Type B pancreatic cell (in vitro differentiated cells): ENCODE results near the gene ERCC2. TPM values are rescaled to one million over a fixed set of nuclear protein-coding genes. Genes with fewer than 3 reads are reported as not detected.
"Not testable (repeated sequence)": the region's sequence is repeated elsewhere in the genome, so short reads cannot be mapped to it uniquely, and the experiment has no call there.

Experiments used
- DNase-seq: peaks from one replicate; pipeline ENCODE4 v3.0.0; 2021; ENCODE audit warnings: mixed read lengths; ENCODE audit not compliant: unreplicated experiment; ENCODE audit errors: extremely low spot score
- H3K27ac Mint-ChIP-seq: 2 replicates; pipeline ENCODE4 v1.8.0; 2021; ENCODE audit warnings: mild to moderate bottlenecking, mixed read lengths
- H3K27me3 Mint-ChIP-seq: 2 replicates; pipeline ENCODE4 v1.8.0; 2021; ENCODE audit warnings: mixed read lengths
- H3K36me3 Mint-ChIP-seq: 2 replicates; pipeline ENCODE4 v1.8.0; 2021; ENCODE audit warnings: mixed read lengths
- H3K4me1 Mint-ChIP-seq: one replicate; pipeline ENCODE4 v1.8.0; 2021; ENCODE audit warnings: mixed read lengths; ENCODE audit not compliant: unreplicated experiment
- H3K4me3 Mint-ChIP-seq: 2 replicates; pipeline ENCODE4 v1.8.0; 2021; ENCODE audit warnings: mild to moderate bottlenecking, mixed read lengths
- H3K9me3 Mint-ChIP-seq: 2 replicates; pipeline ENCODE4 v1.8.0; 2021; ENCODE audit warnings: mixed read lengths
- CTCF ChIP-seq: fragments of 200-600 bp; sonication (generic); conservative IDR thresholded peaks from 2 replicates; pipeline ENCODE4 v1.5.0; 2021; ENCODE audit warnings: antibody characterized with exemption, mild to moderate bottlenecking
- total RNA-seq: library from RNA; stranded (reverse); gene quantifications from 2 replicates; pipeline ENCODE4 v1.2.1, GENCODE V29; 2021; ENCODE audit warnings: low replicate concordance

Gene ERCC2
- total RNA-seq, 1 donor from 2014 or later, result 55.8 TPM

- peaks cover 8% of the 10 kb centered on the region for H3K36me3 Mint-ChIP-seq
- H3K4me1 Mint-ChIP-seq, result no peaks in the 10 kb centered on the region
- no peaks in the 10 kb centered on the region for H3K9me3 Mint-ChIP-seq
- DNase-seq, result no peak
- no peak overlapping the region for H3K4me3 Mint-ChIP-seq
- peak overlapping the region; percentile 71 for H3K27ac Mint-ChIP-seq
- H3K27me3 Mint-ChIP-seq, result no peaks in the 10 kb centered on the region
- TF ChIP-seq CTCF, result no peak
Measured at GRCh38 chr19:45414468-45414867, 44.1 kb upstream of the ERCC2 start.

DNA sequence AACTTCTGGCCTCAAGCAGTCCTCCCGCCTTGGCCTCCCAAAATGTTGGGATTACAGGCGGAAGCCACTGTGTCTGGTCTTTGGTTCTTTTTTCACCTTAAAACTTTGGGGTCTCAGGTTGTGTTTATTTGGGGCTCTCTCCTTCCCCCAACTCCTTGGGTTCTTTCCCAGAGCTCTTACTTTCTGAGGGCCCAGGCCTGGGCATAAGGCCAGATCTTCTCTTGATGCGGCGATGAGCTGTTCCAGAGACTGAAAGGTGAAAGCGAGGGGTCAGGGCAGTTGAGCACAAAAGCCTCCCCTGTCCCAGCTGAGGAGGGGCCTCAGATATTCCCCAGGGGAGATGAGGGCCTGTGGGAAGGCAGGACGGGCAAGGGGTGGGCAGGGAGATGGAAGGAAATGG lies 43.1 kb upstream of the ERCC2 start:
- peaks cover 4% of the 10 kb centered on the region for H3K4me1 Mint-ChIP-seq
- no peaks in the 10 kb centered on the region for H3K27me3 Mint-ChIP-seq
- DNase-seq, result no peak
- H3K9me3 Mint-ChIP-seq, result no peaks in the 10 kb centered on the region
- H3K36me3 Mint-ChIP-seq, result peaks cover 11% of the 10 kb centered on the region
- no peak overlapping the region for H3K4me3 Mint-ChIP-seq
- no peak overlapping the region for H3K27ac Mint-ChIP-seq
- no peak for TF ChIP-seq CTCF

DNA sequence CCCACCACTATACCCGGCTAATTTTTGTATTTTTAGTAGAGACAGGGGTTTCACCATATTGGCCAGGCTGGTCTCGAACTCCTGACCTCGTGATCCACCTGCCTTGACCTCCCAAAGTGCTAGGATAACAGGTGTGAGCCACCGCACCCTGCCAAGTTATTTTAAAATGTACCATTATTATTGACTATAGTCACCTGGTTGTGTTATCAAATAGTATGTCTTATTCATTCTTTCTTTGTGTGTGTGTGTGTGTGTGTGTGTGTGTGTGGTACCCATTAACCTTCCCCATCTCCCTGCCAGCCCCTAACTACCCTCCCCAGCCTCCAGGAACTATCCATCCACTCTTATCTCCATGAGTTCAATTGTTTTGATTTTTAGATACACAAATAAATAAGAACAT lies 40.0 kb upstream of the ERCC2 start:
- Mint-ChIP-seq H3K36me3 (peaks cover 11% of the 10 kb centered on the region), H3K4me1 (peaks cover 18% of the 10 kb centered on the region)
- H3K4me3 Mint-ChIP-seq, H3K27me3 Mint-ChIP-seq, H3K9me3 Mint-ChIP-seq, DNase-seq, H3K27ac Mint-ChIP-seq: not testable (repeated sequence)

DNA sequence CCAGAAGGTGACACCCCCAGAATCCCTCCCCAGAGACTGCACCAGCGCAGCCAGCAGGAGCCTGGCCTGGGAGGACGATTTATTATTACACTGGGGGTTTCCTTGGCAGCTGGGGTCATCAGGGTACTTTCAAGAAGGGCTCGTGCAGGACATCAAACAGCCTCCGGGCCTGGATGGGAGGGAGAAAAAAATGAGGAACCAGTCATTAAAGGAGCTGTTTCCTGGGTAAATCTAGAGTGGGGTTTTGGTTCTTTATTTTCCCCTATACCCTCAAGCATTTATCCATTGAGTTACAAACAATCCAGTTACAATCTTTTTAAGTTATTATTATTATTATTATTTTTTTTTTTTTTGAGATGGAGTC lies 39.2 kb upstream of the ERCC2 start:
- Mint-ChIP-seq H3K9me3 (no peaks in the 10 kb centered on the region), H3K36me3 (peaks cover 11% of the 10 kb centered on the region), H3K27ac (no peak overlapping the region), H3K27me3 (peaks cover 12% of the 10 kb centered on the region), H3K4me1 (peaks cover 18% of the 10 kb centered on the region), H3K4me3 (no peak overlapping the region)
- no peak for TF ChIP-seq CTCF
- DNase-seq, result no peak

DNA sequence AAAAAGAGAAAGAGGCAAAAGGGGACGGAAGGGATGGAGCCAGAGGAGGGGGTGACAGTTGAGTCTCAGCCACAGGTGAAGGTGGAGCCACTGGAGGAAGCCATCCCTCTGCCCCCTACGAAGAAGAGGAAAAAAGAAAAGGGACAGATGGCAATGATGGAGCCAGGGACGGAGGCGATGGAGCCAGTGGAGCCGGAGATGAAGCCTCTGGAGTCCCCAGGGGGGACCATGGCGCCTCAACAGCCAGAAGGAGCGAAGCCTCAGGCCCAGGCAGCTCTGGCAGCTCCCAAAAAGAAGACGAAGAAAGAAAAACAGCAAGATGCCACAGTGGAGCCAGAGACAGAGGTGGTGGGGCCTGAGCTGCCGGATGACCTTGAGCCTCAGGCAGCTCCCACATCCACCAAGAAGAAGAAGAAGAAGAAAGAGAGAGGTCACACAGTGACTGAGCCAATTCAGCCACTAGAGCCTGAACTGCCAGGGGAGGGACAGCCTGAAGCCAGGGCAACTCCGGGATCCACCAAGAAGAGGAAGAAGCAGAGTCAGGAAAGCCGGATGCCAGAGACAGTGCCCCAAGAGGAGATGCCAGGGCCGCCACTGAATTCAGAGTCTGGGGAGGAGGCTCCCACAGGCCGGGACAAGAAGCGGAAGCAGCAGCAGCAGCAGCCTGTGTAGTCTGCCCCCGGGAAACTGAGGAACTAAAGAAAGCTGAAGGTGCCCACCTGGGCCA lies 38.6 kb upstream of the ERCC2 start:
- TF ChIP-seq CTCF, result no peak
- peak overlapping the region; percentile 28 for H3K27ac Mint-ChIP-seq
- peaks cover 17% of the 10 kb centered on the region for H3K27me3 Mint-ChIP-seq
- no peak for DNase-seq
- peaks cover 11% of the 10 kb centered on the region for H3K36me3 Mint-ChIP-seq
- H3K9me3 Mint-ChIP-seq, result no peaks in the 10 kb centered on the region
- H3K4me1 Mint-ChIP-seq, result peaks cover 20% of the 10 kb centered on the region
- H3K4me3 Mint-ChIP-seq, result no peak overlapping the region

DNA sequence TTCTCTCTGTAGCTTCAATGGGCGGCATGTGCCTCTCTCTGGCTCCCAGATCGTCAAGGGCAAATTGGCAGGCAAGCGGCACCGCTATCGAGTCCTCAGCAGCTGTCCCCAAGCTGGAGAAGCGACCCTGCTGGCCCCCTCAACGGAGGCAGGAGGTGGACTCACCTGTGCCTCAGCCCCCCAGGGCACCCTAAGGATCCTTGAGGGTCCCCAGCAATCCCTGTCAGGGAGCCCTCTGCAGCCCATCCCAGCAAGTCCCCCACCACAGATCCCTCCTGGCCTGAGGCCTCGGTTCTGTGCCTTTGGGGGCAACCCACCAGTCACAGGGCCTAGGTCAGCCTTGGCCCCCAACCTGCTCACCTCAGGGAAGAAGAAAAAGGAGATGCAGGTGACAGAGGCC lies 37.7 kb upstream of the ERCC2 start:
- Mint-ChIP-seq H3K4me1 (peaks cover 29% of the 10 kb centered on the region), H3K36me3 (peaks cover 10% of the 10 kb centered on the region), H3K9me3 (no peaks in the 10 kb centered on the region), H3K27ac (no peak overlapping the region), H3K4me3 (peak overlapping the region; percentile 75), H3K27me3 (peaks cover 26% of the 10 kb centered on the region)
- TF ChIP-seq CTCF, result no peak
- no peak for DNase-seq

DNA sequence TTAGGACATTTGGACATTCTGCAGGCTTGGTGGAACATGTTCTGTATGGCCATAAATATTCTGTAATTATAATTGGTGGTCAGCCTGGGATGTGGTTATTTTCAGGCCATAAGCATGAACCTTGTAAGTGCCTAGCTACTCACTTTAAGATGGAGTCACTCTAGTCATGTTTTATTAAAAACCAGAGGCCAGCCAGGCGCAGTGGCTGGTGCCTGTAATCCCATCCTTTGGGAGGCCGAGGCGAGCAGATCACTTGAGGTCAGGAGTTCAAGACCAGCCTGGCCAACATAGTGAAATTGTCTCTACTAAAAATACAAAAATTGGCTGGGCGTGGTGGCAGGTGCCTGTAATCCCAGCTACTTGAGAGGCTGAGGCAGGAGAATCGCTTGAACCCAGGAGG lies 37.2 kb upstream of the ERCC2 start:
- not testable (repeated sequence) for H3K27ac Mint-ChIP-seq, DNase-seq, H3K36me3 Mint-ChIP-seq, H3K9me3 Mint-ChIP-seq
- Mint-ChIP-seq H3K4me1 (peaks cover 32% of the 10 kb centered on the region), H3K4me3 (peak overlapping the region; percentile 96), H3K27me3 (peaks cover 31% of the 10 kb centered on the region)
